WI38 (cell line): ENCODE data around the gene ALOX5AP.

ENCODE experiments used
- H3K4me3 ChIP-seq: 2 replicates; pipeline ENCODE4 v1.5.1; 2011; ENCODE audit warnings: low read depth, mild to moderate bottlenecking, control low read depth, low read length
- CTCF ChIP-seq: IDR thresholded peaks from 2 replicates; pipeline ENCODE4 v1.5.1; 2012; ENCODE audit warnings: low read depth, mild to moderate bottlenecking, control low read depth, low read length

ALOX5AP gene

GRCh38 chr13:30779016-30779415 lies 43.7 kb downstream of the ALOX5AP start:
- no peak overlapping the region for H3K4me3 ChIP-seq
- no peak for TF ChIP-seq CTCF

- H3K4me3 ChIP-seq, result no peak overlapping the region
- no peak for TF ChIP-seq CTCF
These were observed 44.3 kb downstream of the ALOX5AP start for GRCh38 chr13:30779608-30780007.

- TF ChIP-seq CTCF, result no peak
- H3K4me3 ChIP-seq, result no peak overlapping the region
These were observed 45.1 kb downstream of the ALOX5AP start for GRCh38 chr13:30780338-30780981.

- no peak for TF ChIP-seq CTCF
- H3K4me3 ChIP-seq, result no peak overlapping the region
These were observed 50.0 kb downstream of the ALOX5AP start for GRCh38 chr13:30785191-30785850.

- TF ChIP-seq CTCF, result no peak
These were observed 51.3 kb downstream of the ALOX5AP start for GRCh38 chr13:30786648-30787047.

GRCh38 chr13:30787738-30788525 lies 52.6 kb downstream of the ALOX5AP start:
- TF ChIP-seq CTCF, result no peak
- H3K4me3 ChIP-seq, result no peak overlapping the region

More at GRCh38 chr13:30786648-30787047, 51.3 kb downstream of the ALOX5AP start:
- H3K4me3 ChIP-seq, result no peak overlapping the region
